OCI-LY7 (cell line): ENCODE results near the gene CDYL.

Experiments used
- EZH2phosphoT487 ChIP-seq: fragments of 200-600 bp; sonication (generic); IDR thresholded peaks from 2 replicates; pipeline ENCODE4 v1.6.1; 2018; ENCODE audit warnings: low read depth, borderline replicate concordance, mild to moderate bottlenecking, mixed run types, antibody characterized with exemption, low read length, moderate library complexity, mixed read lengths
- TF ChIP-seq, protein P1 (sequence below): fragments of 200-600 bp; sonication (generic); conservative IDR thresholded peaks from 2 replicates; pipeline ENCODE4 v1.5.1; 2014; ENCODE audit warnings: mild to moderate bottlenecking, antibody characterized with exemption, low read length, moderate library complexity, mixed read lengths

- TF ChIP-seq, protein P1, sequence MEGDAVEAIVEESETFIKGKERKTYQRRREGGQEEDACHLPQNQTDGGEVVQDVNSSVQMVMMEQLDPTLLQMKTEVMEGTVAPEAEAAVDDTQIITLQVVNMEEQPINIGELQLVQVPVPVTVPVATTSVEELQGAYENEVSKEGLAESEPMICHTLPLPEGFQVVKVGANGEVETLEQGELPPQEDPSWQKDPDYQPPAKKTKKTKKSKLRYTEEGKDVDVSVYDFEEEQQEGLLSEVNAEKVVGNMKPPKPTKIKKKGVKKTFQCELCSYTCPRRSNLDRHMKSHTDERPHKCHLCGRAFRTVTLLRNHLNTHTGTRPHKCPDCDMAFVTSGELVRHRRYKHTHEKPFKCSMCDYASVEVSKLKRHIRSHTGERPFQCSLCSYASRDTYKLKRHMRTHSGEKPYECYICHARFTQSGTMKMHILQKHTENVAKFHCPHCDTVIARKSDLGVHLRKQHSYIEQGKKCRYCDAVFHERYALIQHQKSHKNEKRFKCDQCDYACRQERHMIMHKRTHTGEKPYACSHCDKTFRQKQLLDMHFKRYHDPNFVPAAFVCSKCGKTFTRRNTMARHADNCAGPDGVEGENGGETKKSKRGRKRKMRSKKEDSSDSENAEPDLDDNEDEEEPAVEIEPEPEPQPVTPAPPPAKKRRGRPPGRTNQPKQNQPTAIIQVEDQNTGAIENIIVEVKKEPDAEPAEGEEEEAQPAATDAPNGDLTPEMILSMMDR: peak; percentile 75
- TF ChIP-seq EZH2phosphoT487: no peak
These were observed 29.5 kb downstream of the CDYL start for GRCh38 chr6:4805553-4806336.
